ENCODE results near the gene ROR1. TPM values are rescaled to one million over a fixed set of nuclear protein-coding genes. Genes with fewer than 3 reads are reported as not detected.
A peak's percentile ranks its signal among the peaks of the same experiment; 100 is the strongest.

The ROR1 gene
- total RNA-seq (1 to 10 TPM; 1.2 to 2.8 (median 2.0) TPM), polyA plus RNA-seq (under 1 TPM; 0.13 to 0.69 (median 0.44) TPM)
- long read RNA-seq, donor 1, result 0 reads
- long read RNA-seq, donor 2, partial matches to known transcripts, result 0 of 1 reads
- long read RNA-seq, donor 2, other reads (novel, unspliced or antisense), result 1 of 1 reads

GRCh38 chr1:63773815-63774616 is at the start of gene ROR1:
TSS of gene ROR1 (plus strand) at chr1:63774017.
- ATAC-seq (peak; percentile 98 to 99 (median 98)), DNase-seq (peak; percentile 88 to 93)
- TF ChIP-seq, protein P1, sequence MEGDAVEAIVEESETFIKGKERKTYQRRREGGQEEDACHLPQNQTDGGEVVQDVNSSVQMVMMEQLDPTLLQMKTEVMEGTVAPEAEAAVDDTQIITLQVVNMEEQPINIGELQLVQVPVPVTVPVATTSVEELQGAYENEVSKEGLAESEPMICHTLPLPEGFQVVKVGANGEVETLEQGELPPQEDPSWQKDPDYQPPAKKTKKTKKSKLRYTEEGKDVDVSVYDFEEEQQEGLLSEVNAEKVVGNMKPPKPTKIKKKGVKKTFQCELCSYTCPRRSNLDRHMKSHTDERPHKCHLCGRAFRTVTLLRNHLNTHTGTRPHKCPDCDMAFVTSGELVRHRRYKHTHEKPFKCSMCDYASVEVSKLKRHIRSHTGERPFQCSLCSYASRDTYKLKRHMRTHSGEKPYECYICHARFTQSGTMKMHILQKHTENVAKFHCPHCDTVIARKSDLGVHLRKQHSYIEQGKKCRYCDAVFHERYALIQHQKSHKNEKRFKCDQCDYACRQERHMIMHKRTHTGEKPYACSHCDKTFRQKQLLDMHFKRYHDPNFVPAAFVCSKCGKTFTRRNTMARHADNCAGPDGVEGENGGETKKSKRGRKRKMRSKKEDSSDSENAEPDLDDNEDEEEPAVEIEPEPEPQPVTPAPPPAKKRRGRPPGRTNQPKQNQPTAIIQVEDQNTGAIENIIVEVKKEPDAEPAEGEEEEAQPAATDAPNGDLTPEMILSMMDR (IDR thresholded peaks at IDR 0.05), result peak; percentile 61
- 0% methylated on average over 54 to 99 of the region's 99 CpGs for whole genome bisulfite sequencing, 3 donors
- H3K36me3 ChIP-seq (ENCODE audit: insufficient read depth in 1 of 2, low read depth in 1 of 2), result no peaks in the 10 kb centered on the region
- no peaks in the 10 kb centered on the region for H3K9me3 ChIP-seq
- peaks cover 15% of the 10 kb centered on the region for H3K4me1 ChIP-seq
- intact Hi-C loops (cut with DNase I), result loop anchor here (2.0 to 10.0 kb wide), 7 partner anchors 82 to 471 kb away; no protein-coding TSS in a partner anchor
- peaks cover 0 to 7% (median 0%) of the 10 kb centered on the region in 3 donors for H3K27me3 ChIP-seq (ENCODE audit: insufficient read depth in 3 of 3, low read length in 2 of 3)
- peak within 1 kb of the TSS; percentile 83 for H3K4me3 ChIP-seq
- peak within 1 kb of the TSS; percentile 87 for H3K27ac ChIP-seq

- TF ChIP-seq, protein P1 (IDR thresholded peaks at IDR 0.05), result no peak
- H3K4me1 ChIP-seq, result no peaks in the 10 kb centered on the region
- intact Hi-C loops (cut with DNase I), result no loop called here
- no peak overlapping the region for H3K27ac ChIP-seq
- no peaks in the 10 kb centered on the region for H3K36me3 ChIP-seq (ENCODE audit: insufficient read depth in 1 of 2, low read depth in 1 of 2)
- no peaks in the 10 kb centered on the region for H3K9me3 ChIP-seq
- WGBS, 3 donors, result 63 to 96% (median 84%) methylated on average over 3 of the region's 3 CpGs
- no peak for DNase-seq
- H3K27me3 ChIP-seq (ENCODE audit: insufficient read depth in 3 of 3, low read length in 2 of 3), result no peaks in the 10 kb centered on the region
- no peak overlapping the region for H3K4me3 ChIP-seq
- no peak for ATAC-seq
Measured at GRCh38 chr1:63724375-63724899, 49.4 kb upstream of the ROR1 start.

DNA sequence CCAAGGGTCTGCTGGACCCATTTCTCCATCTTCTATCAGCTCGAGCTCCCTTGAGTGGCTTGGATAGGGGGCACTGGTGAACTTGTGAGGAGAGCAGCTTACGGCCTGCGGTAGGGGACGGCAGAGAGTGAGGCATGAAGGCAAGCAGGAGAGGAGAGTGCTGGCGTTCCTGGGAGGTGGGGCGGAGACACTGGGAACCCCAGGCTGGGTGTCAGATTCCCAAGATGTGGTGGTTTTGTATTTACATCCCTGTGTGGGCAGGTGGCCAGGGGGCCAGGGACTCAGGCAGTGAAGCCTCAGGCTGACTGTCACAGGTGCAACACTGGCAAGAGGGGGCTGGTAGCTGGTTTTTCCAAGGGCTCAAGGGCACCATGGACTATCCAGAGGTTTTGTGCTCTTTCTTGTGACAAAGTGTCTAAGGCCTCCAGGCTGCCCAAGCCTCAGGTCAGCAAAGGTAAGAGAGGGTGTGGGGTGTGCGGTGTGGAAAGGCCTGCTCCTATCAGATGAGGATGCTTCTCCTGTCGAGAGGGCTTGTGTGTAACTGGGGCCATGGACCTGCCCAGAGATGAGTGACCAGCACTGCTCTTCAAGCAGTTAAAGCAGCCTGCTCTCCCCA is 45.1 kb upstream of the ROR1 start:
- intact Hi-C loops (cut with DNase I), result no loop called here
- TF ChIP-seq, protein P1 (IDR thresholded peaks at IDR 0.05), result no peak

DNA sequence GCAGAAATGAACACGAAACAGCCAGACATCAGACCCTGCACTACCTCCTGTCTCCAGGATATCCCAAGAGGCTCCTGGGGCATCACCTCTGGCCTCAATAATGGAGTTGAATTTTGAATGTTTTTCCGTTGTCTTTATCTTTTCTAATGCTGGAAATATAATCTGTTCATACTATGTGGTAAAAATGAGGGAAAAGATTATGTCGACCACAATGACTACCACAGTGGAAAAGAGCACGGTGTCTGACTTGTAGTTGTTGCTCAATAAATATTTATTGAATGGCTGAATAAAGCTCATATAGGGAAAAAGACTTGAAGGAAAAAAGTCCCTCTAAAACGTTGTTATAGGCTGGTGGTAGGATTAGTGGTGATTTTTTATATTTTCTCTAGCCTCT is 44.6 kb upstream of the ROR1 start:
- no peaks in the 10 kb centered on the region for H3K9me3 ChIP-seq
- no peak overlapping the region for H3K27ac ChIP-seq
- ATAC-seq (no peak), DNase-seq (no peak)
- 78 to 80% (median 80%) methylated on average over 5 of the region's 5 CpGs for WGBS, 3 donors
- no peaks in the 10 kb centered on the region for H3K27me3 ChIP-seq (ENCODE audit: insufficient read depth in 3 of 3, low read length in 2 of 3)
- intact Hi-C loops (cut with DNase I), result no loop called here
- no peaks in the 10 kb centered on the region for H3K4me1 ChIP-seq
- no peaks in the 10 kb centered on the region for H3K36me3 ChIP-seq (ENCODE audit: insufficient read depth in 1 of 2, low read depth in 1 of 2)
- no peak overlapping the region for H3K4me3 ChIP-seq
- TF ChIP-seq, protein P1 (IDR thresholded peaks at IDR 0.05), result no peak

More for the DNA sequence above, 45.1 kb upstream of the ROR1 start:
- Histone ChIP-seq H3K4me1 (no peaks in the 10 kb centered on the region), H3K27ac (no peak overlapping the region), H3K9me3 (no peaks in the 10 kb centered on the region), H3K27me3 (ENCODE audit: insufficient read depth in 3 of 3, low read length in 2 of 3) (no peaks in the 10 kb centered on the region), H3K36me3 (ENCODE audit: insufficient read depth in 1 of 2, low read depth in 1 of 2) (no peaks in the 10 kb centered on the region), H3K4me3 (no peak overlapping the region)
- ATAC-seq (no peak), DNase-seq (no peak)
- WGBS, 3 donors, result 81 to 98% (median 92%) methylated on average over 8 of the region's 8 CpGs
